ENCODE measurements around the gene FRMD4A.

The FRMD4A gene

GRCh38 chr10:13652860-13653259 is 677.9 kb downstream of the FRMD4A start:
- Mint-ChIP-seq H3K4me3 (no peak overlapping the region), H3K9me3 (no peaks in the 10 kb centered on the region), H3K27ac (no peak overlapping the region), H3K4me1 (peaks cover 9% of the 10 kb centered on the region), H3K36me3 (ENCODE audit: low read depth) (peaks cover 82% of the 10 kb centered on the region), H3K27me3 (ENCODE audit: low read depth) (no peaks in the 10 kb centered on the region)
- TF ChIP-seq, protein P1, sequence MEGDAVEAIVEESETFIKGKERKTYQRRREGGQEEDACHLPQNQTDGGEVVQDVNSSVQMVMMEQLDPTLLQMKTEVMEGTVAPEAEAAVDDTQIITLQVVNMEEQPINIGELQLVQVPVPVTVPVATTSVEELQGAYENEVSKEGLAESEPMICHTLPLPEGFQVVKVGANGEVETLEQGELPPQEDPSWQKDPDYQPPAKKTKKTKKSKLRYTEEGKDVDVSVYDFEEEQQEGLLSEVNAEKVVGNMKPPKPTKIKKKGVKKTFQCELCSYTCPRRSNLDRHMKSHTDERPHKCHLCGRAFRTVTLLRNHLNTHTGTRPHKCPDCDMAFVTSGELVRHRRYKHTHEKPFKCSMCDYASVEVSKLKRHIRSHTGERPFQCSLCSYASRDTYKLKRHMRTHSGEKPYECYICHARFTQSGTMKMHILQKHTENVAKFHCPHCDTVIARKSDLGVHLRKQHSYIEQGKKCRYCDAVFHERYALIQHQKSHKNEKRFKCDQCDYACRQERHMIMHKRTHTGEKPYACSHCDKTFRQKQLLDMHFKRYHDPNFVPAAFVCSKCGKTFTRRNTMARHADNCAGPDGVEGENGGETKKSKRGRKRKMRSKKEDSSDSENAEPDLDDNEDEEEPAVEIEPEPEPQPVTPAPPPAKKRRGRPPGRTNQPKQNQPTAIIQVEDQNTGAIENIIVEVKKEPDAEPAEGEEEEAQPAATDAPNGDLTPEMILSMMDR (IDR thresholded peaks at IDR 0.05; ENCODE audit: unreplicated experiment in 3 of 3) = no peak

GRCh38 chr10:13651969-13652720 is 678.6 kb downstream of the FRMD4A start:
- peaks cover 9% of the 10 kb centered on the region for H3K4me1 Mint-ChIP-seq
- peak overlapping the region in 1 of 3 experiments; percentile 51 for H3K27ac Mint-ChIP-seq
- peaks cover 89% of the 10 kb centered on the region for H3K36me3 Mint-ChIP-seq (ENCODE audit: low read depth)
- TF ChIP-seq, protein P1 (IDR thresholded peaks at IDR 0.05; ENCODE audit: unreplicated experiment in 3 of 3) = no peak
- H3K9me3 Mint-ChIP-seq = no peaks in the 10 kb centered on the region
- no peaks in the 10 kb centered on the region for H3K27me3 Mint-ChIP-seq (ENCODE audit: low read depth)
- H3K4me3 Mint-ChIP-seq = no peak overlapping the region

DNA sequence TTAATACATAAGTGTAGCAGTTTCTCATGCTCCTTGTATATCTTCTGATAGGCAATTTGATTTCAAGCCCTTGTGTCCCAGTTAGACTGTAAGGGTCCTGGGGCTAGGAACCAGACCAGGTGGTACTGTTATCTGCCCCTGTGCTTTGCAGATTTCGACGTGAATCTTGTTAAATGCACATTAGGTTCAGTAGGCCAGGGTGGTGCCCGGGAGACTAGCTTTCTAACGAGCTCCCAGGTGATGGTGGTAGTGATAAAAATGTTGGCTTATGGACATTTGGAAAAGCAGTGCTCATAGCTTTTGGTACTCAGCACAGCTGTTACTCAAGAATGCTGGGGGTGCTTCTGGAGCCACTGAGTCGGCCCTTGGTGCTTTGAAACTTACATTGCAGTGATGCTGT is 679.8 kb downstream of the FRMD4A start:
- Mint-ChIP-seq H3K9me3 (no peaks in the 10 kb centered on the region), H3K36me3 (ENCODE audit: low read depth) (peaks cover 95% of the 10 kb centered on the region), H3K4me1 (peaks cover 9% of the 10 kb centered on the region), H3K27me3 (ENCODE audit: low read depth) (no peaks in the 10 kb centered on the region), H3K27ac (peak overlapping the region in 2 of 3 experiments; percentile 7 to 56), H3K4me3 (no peak overlapping the region)
- TF ChIP-seq, protein P1 (IDR thresholded peaks at IDR 0.05; ENCODE audit: unreplicated experiment in 3 of 3) = no peak

DNA sequence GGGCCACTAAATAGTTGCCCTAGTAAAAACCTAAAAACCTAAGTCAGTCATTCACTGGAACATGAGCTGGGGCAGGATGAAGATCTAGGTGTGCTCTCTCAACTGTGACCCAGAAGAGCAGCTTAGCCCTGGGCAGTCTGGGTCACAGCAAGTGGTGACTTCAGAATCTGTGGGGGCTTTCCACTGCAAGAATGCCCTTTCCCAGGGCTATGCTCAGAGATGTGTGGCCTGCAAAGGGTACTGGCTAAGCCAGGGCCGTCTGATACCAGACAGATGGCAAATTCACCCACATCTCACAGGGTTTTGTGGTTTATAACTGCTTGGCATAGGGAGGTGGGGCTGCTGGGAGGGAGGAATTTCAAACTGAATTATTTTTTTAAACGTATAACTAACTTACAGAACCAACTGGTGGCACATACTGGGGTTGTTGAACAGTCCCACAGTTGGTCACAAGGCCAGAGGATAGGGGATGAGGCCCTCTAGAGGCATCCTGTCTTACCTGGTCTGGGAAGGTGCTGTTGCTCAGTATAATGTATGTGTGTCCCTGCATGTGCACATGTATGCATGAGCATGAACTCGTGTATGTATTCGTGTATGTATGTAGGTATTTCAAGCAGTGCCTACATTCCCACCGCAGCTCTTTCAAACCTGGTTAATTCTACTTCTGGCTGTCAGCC is 680.7 kb downstream of the FRMD4A start:
- H3K27ac Mint-ChIP-seq = peak overlapping the region; percentile 7 to 59 (median 56)
- peaks cover 9% of the 10 kb centered on the region for H3K4me1 Mint-ChIP-seq
- no peak overlapping the region for H3K4me3 Mint-ChIP-seq
- peaks cover 95% of the 10 kb centered on the region for H3K36me3 Mint-ChIP-seq (ENCODE audit: low read depth)
- H3K27me3 Mint-ChIP-seq (ENCODE audit: low read depth) = no peaks in the 10 kb centered on the region
- TF ChIP-seq, protein P1 (IDR thresholded peaks at IDR 0.05; ENCODE audit: unreplicated experiment in 3 of 3) = no peak
- H3K9me3 Mint-ChIP-seq = no peaks in the 10 kb centered on the region

DNA sequence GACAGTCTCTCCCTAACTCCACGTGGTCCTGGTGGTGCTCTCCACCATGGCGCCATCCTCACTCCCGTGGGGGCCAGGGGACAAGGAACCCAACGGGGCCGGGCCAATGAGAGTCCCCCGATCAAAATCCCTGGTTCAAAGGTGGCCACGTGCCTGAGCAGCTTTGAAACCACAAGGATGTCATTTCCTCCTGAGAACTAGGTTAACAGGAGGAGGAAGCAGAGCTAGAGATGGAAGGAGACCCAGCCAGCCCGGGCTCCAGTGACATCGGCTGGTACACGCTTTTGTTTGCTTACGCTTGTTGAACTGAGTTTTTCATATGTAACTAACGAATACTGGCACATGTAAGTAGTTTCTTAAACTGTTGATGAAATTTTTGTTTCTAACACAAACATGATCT is 682.3 kb downstream of the FRMD4A start:
- Mint-ChIP-seq H3K36me3 (ENCODE audit: low read depth) (peaks cover 96% of the 10 kb centered on the region), H3K4me3 (no peak overlapping the region), H3K4me1 (peaks cover 9% of the 10 kb centered on the region), H3K27ac (no peak overlapping the region), H3K27me3 (ENCODE audit: low read depth) (no peaks in the 10 kb centered on the region), H3K9me3 (no peaks in the 10 kb centered on the region)
- TF ChIP-seq, protein P1 (IDR thresholded peaks at IDR 0.05; ENCODE audit: unreplicated experiment in 3 of 3) = no peak

Measured in nephron (organoid).